Measurements from ENCODE around the gene SIX3. TPM values are rescaled to one million over a fixed set of nuclear protein-coding genes. Genes with fewer than 3 reads are reported as not detected.
A peak's percentile ranks its signal among the peaks of the same experiment; 100 is the strongest.

The SIX3 gene
- total RNA-seq, 6 experiments from 2014 or later = not detected

DNA sequence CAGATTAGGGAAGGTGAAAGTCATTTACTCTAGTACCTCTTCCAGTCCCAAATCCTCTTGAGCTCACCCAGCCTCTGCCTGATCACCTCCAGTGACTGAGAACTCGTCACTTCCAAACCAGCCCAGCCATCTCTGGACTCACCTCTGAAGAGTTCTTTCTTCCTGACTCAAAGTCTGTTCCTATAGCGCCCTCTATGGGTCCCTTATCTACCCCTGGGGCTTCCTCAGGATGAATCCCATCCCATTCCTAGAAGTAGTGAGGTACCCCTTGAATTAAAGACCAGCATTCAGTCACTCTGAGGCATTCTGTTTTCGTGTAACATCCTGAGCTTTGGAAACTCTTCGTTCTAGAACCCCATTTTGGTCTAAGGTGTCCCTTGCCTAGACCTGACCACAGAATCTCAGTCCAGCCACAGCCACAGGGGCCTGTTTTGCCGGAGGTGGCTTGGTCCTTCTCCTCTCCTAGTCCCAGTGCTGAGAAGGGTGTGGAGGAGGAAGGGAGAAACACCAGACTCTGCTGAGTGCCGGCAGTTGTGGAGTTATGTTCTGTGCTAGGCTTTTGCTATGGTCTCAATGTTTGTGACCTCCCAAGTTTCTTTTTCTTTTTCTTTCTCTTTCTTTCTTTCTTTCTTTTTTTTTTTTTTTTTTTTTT lies 32.7 kb downstream of the SIX3 start:
- H3K27me3 ChIP-seq = no peaks in the 10 kb centered on the region
- 45% methylated on average over 6 of the region's 6 CpGs for WGBS (ENCODE audit: insufficient coverage, low coverage, low lambda C conversion rate, missing lambda C conversion rate)
- no peaks in the 10 kb centered on the region for H3K9me3 ChIP-seq
- H3K4me3 ChIP-seq = no peak overlapping the region
- no peak overlapping the region for H3K27ac ChIP-seq
- ATAC-seq (peak in 3 of 4 donors; percentile 18 to 40 (median 20)), DNase-seq (no peak)
- intact Hi-C loops (cut with DNase I) = no loop called here
- TF ChIP-seq, protein P1, sequence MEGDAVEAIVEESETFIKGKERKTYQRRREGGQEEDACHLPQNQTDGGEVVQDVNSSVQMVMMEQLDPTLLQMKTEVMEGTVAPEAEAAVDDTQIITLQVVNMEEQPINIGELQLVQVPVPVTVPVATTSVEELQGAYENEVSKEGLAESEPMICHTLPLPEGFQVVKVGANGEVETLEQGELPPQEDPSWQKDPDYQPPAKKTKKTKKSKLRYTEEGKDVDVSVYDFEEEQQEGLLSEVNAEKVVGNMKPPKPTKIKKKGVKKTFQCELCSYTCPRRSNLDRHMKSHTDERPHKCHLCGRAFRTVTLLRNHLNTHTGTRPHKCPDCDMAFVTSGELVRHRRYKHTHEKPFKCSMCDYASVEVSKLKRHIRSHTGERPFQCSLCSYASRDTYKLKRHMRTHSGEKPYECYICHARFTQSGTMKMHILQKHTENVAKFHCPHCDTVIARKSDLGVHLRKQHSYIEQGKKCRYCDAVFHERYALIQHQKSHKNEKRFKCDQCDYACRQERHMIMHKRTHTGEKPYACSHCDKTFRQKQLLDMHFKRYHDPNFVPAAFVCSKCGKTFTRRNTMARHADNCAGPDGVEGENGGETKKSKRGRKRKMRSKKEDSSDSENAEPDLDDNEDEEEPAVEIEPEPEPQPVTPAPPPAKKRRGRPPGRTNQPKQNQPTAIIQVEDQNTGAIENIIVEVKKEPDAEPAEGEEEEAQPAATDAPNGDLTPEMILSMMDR (IDR thresholded peaks at IDR 0.05) = peak in 3 of 4 donors; percentile 21 to 33 (median 26)
- TF ChIP-seq POLR2A (IDR thresholded peaks at IDR 0.05) = no peak
- no peaks in the 10 kb centered on the region for H3K4me1 ChIP-seq
- no peaks in the 10 kb centered on the region for H3K36me3 ChIP-seq

DNA sequence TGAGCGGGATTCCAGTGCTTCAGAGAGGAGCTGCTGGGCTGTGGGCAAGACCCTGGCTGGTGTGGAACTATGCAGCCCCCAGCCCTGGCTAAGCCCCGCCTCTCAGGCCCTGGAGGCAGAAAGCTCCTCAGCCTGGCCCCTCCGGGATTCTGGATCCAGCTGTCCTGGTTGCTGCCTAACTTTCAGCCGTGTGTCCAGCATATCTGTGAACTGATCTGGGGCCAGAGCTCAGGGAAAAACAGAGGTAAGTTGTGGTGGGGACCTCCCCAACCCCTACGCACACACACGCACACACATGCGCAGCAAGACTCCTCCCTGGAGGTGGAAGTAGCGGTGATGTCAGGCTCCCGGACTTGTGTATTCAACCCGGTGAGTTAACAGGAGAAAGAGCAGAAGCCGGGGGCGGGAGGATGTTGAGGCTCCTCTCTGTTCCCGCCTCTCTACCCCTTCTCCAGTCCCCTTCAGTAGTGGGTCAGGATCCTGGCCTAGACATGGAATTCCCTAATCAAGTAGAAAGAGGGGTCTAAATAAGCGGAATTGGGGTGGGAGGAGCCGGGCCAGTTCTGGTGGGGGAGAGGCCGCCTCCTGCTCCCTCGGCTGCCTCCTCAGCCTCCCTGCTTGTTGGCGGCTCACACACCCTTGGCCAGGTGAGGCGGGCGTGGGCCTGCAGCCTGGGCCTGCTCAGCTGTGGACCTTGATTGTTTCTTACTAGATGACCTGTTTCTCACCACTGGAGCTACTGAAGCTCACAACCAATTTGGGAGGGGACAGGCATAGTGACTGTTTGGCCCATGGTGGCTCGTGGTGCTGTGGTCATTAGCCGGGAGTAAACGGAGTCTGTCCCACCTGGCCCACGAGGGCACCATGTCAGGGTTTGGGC lies 34.3 kb downstream of the SIX3 start:
- Histone ChIP-seq H3K36me3 (no peaks in the 10 kb centered on the region), H3K4me3 (no peak overlapping the region), H3K9me3 (no peaks in the 10 kb centered on the region), H3K27me3 (no peaks in the 10 kb centered on the region), H3K4me1 (no peaks in the 10 kb centered on the region), H3K27ac (no peak overlapping the region)
- no peak for DNase-seq
- ATAC-seq = no peak
- whole genome bisulfite sequencing (ENCODE audit: insufficient coverage, low coverage, low lambda C conversion rate, missing lambda C conversion rate) = 57% methylated on average over 9 of the region's 24 CpGs
- intact Hi-C loops (cut with DNase I) = loop anchor here in 1 of 2 donors (5.0 kb wide), 1 partner anchor 521 kb away; no protein-coding TSS in a partner anchor
- TF ChIP-seq, protein P1 (IDR thresholded peaks at IDR 0.05) = no peak
- TF ChIP-seq POLR2A (IDR thresholded peaks at IDR 0.05) = no peak

DNA sequence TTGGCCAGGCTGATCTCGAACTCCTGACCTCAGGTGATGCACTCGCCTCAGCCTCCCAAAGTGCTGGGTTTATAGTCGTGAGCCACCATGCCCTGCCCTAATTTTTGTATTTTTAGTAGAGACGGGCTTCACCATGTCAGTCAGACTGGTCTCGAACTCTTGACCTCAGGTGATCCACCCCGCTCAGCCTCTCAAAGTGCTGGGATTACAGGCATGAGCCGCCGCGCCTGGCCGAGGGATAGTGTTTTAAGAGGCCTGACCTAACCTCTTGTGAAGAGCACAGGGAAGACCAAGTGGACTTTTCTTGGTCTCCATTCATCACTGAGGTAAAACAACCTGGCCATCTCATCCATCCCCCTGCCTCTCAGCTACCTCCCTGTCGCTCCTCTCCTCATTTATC lies 38.1 kb downstream of the SIX3 start:
- DNase-seq (no peak), ATAC-seq (no peak)
- Histone ChIP-seq H3K4me1 (no peaks in the 10 kb centered on the region), H3K27ac (no peak overlapping the region), H3K9me3 (no peaks in the 10 kb centered on the region), H3K27me3 (no peaks in the 10 kb centered on the region), H3K36me3 (no peaks in the 10 kb centered on the region), H3K4me3 (no peak overlapping the region)
- TF ChIP-seq POLR2A (IDR thresholded peaks at IDR 0.05) = no peak
- TF ChIP-seq, protein P1 (IDR thresholded peaks at IDR 0.05) = no peak
- intact Hi-C loops (cut with DNase I) = loop anchor here in 1 of 2 donors (5.0 kb wide), 1 partner anchor 518 kb away; no protein-coding TSS in a partner anchor
- 62% methylated on average over 11 of the region's 11 CpGs for WGBS (ENCODE audit: insufficient coverage, low coverage, low lambda C conversion rate, missing lambda C conversion rate)

DNA sequence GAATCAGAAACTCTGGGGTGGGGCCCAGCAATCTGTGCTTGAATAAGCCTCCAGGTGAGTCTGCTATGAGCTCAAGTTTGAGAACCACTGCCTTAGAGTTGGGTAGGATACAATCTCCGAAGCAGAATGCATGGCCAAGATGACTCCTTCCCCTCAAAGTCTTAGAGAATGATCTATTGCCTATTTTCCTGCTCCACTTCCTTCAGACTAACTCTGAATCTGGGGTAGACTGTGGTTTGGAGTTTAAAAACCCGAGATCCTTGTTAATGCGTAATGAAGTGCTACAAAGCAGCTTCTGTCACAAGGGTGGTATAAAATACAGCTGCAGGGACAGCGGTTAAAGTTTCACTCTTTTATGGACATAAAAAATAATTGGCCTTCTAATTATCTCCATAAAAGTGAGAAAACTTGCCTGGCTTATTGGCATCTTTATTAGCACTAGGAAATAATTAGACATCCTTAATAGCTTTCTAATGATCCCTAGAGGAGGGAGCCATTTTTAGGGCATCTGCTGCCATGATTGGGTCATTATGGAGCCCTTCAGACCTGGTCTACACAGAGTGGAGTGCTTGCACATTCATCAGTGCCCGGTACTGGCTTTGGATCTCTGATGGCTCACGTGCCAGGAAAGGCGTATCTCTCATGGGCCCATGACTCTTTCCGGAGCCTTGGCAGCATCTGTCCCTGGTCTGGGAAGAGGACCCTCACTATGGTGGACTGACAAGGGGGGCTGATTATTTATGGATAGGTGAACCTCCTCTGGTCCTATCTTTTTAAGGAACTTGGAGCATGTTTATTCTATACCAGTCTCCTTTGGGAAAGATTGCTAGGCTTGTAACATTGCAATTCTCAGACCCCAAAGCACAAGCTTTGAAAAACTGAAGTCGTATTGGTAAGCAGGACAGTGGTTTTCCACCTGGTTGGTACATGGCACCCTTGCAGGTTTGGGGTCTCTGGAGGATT lies 39.5 kb downstream of the SIX3 start:
- TF ChIP-seq, protein P1 (IDR thresholded peaks at IDR 0.05) = no peak
- TF ChIP-seq POLR2A (IDR thresholded peaks at IDR 0.05) = no peak
- DNase-seq (no peak), ATAC-seq (no peak)
- Histone ChIP-seq H3K27me3 (no peaks in the 10 kb centered on the region), H3K4me1 (no peaks in the 10 kb centered on the region), H3K27ac (no peak overlapping the region), H3K4me3 (no peak overlapping the region), H3K9me3 (no peaks in the 10 kb centered on the region), H3K36me3 (no peaks in the 10 kb centered on the region)
- 55% methylated on average over 8 of the region's 9 CpGs for WGBS (ENCODE audit: insufficient coverage, low coverage, low lambda C conversion rate, missing lambda C conversion rate)
- intact Hi-C loops (cut with DNase I) = no loop called here

All from right lobe of liver (tissue), 6 donors.